HFFc6 (cell line): ENCODE measurements around the gene SERPINB10. TPM values are rescaled to one million over a fixed set of nuclear protein-coding genes. Genes with fewer than 3 reads are reported as not detected.

Experiments used
- DNase-seq: peaks from one replicate; pipeline ENCODE4 v3.0.0-alpha.2; 2018
- H3K27ac Mint-ChIP-seq: 2 replicates; pipeline ENCODE4 v1.8.0; 2020; ENCODE audit warnings: mild to moderate bottlenecking, mixed read lengths
- H3K27me3 Mint-ChIP-seq: 2 replicates; pipeline ENCODE4 v1.8.0; 2021; ENCODE audit warnings: mild to moderate bottlenecking, moderate library complexity, mixed read lengths; ENCODE audit not compliant: insufficient read depth
- H3K36me3 Mint-ChIP-seq: 2 replicates; pipeline ENCODE4 v1.8.0; 2021; ENCODE audit warnings: low read depth, mixed read lengths
- H3K4me1 Mint-ChIP-seq: 2 replicates; pipeline ENCODE4 v1.8.0; 2020; ENCODE audit warnings: low read depth, mixed read lengths
- H3K4me3 Mint-ChIP-seq: 2 replicates; pipeline ENCODE4 v1.8.0; 2020; ENCODE audit warnings: mild to moderate bottlenecking, moderate library complexity, mixed read lengths
- H3K9me3 Mint-ChIP-seq: 2 replicates; pipeline ENCODE4 v1.8.0; 2020; ENCODE audit warnings: mild to moderate bottlenecking, mixed read lengths
- CTCF ChIP-seq: fragments of 200-600 bp; sonication (generic); IDR thresholded peaks from 2 replicates; pipeline ENCODE4 v1.5.0; 2021; ENCODE audit warnings: antibody characterized with exemption, mild to moderate bottlenecking
- total RNA-seq, 6 experiments: library from RNA; stranded (reverse); fragmentation: NEBNext Ultra II Directional; extraction: Animal tissue kit (Norgen Biotek cat#: 25700); gene quantifications; 2 replicates in 1 of 6; 3 replicates in 5 of 6; pipeline ENCODE4 v1.2.3, GENCODE V29; 2021

The SERPINB10 gene
- total RNA-seq, 6 experiments from 2014 or later: 1.3 to 5.0 (median 1.8) TPM

DNA sequence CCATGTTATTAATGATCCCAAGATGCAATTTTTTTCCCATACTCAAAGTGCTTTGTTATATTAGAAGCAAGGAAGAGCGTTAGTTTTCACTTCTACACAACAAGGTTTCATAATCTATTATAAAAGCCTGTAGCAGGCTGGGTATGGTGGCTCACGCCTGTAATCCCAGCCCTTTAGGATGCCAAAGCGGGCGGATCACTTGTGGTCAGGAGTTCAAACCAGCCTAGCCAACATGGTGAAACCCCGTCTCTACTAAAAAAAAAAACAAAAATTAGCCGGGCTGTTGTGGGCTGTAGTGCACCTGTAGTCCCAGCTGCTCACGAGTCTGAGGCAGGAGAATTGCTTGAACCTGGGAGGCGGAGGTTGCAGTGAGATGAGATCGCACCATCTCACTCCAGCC lies 39.2 kb upstream of the SERPINB10 start:
- TF ChIP-seq CTCF: no peak
- Mint-ChIP-seq H3K9me3 (no peaks in the 10 kb centered on the region), H3K4me3 (peak overlapping the region; percentile 52), H3K27me3 (no peaks in the 10 kb centered on the region; the same call in 1 of the 2 replicates), H3K36me3 (peaks cover 15% of the 10 kb centered on the region), H3K4me1 (peaks cover 58% of the 10 kb centered on the region), H3K27ac (peak overlapping the region; percentile 97)
- no peak for DNase-seq

- DNase-seq: peak; percentile 98
- no peak for TF ChIP-seq CTCF
- peak overlapping the region; percentile 65 for H3K4me3 Mint-ChIP-seq
- peak overlapping the region; percentile 97 for H3K27ac Mint-ChIP-seq
- peaks cover 58% of the 10 kb centered on the region for H3K4me1 Mint-ChIP-seq
- no peaks in the 10 kb centered on the region; the same call in 1 of the 2 replicates for H3K27me3 Mint-ChIP-seq
- H3K36me3 Mint-ChIP-seq: peaks cover 15% of the 10 kb centered on the region
- H3K9me3 Mint-ChIP-seq: no peaks in the 10 kb centered on the region
These were observed 38.4 kb upstream of the SERPINB10 start for GRCh38 chr18:63869374-63869773.

DNA sequence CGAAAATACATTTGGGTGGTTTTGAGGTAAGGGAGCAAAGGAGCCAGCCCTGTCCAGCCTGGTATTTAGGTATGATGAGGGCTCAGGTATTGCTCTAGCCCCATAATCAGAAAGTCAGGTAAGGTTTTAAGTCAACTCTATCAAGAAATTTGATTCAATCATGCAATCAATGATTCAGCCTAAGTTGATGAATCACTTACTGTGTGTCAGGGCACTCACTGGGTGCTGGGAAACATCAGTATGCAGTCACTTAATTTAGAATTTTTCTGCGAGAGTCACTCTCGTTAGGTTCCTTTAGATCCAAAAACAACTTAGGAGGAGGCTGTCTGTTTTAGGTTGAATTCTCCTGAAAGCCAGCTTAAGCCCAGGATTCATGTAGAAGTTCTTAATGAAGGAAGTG lies 37.9 kb upstream of the SERPINB10 start:
- TF ChIP-seq CTCF: no peak
- H3K4me1 Mint-ChIP-seq: peaks cover 58% of the 10 kb centered on the region
- DNase-seq: peak; percentile 76
- H3K27ac Mint-ChIP-seq: peak overlapping the region; percentile 97
- H3K27me3 Mint-ChIP-seq: no peaks in the 10 kb centered on the region; the same call in 1 of the 2 replicates
- H3K36me3 Mint-ChIP-seq: peaks cover 16% of the 10 kb centered on the region
- H3K9me3 Mint-ChIP-seq: no peaks in the 10 kb centered on the region
- peak overlapping the region; percentile 65 for H3K4me3 Mint-ChIP-seq

- Mint-ChIP-seq H3K9me3 (no peaks in the 10 kb centered on the region), H3K4me1 (peaks cover 54% of the 10 kb centered on the region), H3K27me3 (no peaks in the 10 kb centered on the region; the same call in 1 of the 2 replicates), H3K36me3 (peaks cover 15% of the 10 kb centered on the region), H3K27ac (no peak overlapping the region; the same call in 1 of the 2 replicates), H3K4me3 (no peak overlapping the region)
- DNase-seq: no peak
- no peak for TF ChIP-seq CTCF
These were observed 35.9 kb upstream of the SERPINB10 start for GRCh38 chr18:63871836-63872235.

DNA sequence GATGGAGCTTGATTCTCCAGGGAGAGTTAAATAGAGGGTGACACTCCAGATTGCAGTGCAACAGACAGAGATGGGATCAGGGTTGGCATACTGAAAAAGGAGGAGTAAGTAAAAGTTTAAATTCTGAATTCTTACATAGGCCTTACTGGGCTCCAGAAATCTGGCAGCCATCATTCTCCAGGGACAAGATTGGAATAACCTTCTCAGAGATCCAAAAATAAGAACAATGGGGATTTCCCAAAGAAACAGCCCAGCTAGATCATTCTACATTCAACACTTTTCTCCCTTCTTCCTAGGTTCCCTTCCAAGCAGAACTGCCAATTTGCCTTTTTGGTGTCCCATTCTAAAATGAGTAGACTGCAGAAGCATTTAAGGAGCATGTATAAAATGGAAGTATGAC lies 35.2 kb upstream of the SERPINB10 start:
- Mint-ChIP-seq H3K27me3 (no peaks in the 10 kb centered on the region; the same call in 1 of the 2 replicates), H3K4me3 (no peak overlapping the region), H3K4me1 (peaks cover 53% of the 10 kb centered on the region), H3K36me3 (peaks cover 13% of the 10 kb centered on the region), H3K27ac (no peak overlapping the region), H3K9me3 (no peaks in the 10 kb centered on the region)
- no peak for DNase-seq
- no peak for TF ChIP-seq CTCF
